LNCaP clone FGC (cell line): ENCODE results near the gene TFEB.

Experiments
- DNase-seq: peaks from one replicate; pipeline ENCODE4 v3.0.0-alpha.2; 2011; ENCODE audit warnings: low read depth
- H3K4me3 ChIP-seq: 2 replicates; pipeline ENCODE4 v1.5.1; 2011; ENCODE audit warnings: mild to moderate bottlenecking, low read depth, low read length, control low read depth
- TF ChIP-seq, protein P1 (sequence below): IDR thresholded peaks from 2 replicates; pipeline ENCODE4 v1.5.1; 2012; ENCODE audit warnings: mild to moderate bottlenecking; ENCODE audit not compliant: control insufficient read depth, insufficient read depth; ENCODE audit errors: extremely low read depth

TFEB gene

DNA sequence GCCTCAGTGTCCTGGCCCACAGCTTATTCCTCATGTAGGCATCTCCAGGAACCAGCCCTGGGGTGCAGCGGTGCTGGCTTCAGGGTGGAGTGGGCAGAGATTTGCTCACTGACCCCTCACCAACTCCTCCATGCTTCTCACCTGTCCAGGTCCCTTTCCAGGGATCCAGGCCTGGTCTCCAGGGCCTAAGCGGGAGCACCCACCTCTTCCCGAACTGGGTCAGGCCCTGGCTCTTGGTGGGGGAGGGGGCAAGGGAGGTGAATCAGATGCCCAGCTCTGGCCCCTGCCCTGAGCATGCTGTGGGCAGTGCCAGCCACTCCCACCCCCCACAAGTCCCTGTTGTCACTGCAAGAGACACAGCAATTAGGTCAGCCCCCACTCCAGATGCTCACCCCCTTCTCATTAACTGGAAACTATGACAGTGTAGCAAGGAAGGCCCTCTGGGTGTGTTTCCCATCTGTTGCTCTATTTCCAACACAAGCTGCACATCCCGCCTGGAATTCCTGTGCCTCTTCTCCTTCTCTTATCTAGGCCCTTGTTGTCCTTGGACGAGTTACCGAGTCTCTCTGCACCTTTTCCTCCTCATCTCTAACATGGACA lies 60.1 kb downstream of the TFEB start:
- TF ChIP-seq, protein P1, sequence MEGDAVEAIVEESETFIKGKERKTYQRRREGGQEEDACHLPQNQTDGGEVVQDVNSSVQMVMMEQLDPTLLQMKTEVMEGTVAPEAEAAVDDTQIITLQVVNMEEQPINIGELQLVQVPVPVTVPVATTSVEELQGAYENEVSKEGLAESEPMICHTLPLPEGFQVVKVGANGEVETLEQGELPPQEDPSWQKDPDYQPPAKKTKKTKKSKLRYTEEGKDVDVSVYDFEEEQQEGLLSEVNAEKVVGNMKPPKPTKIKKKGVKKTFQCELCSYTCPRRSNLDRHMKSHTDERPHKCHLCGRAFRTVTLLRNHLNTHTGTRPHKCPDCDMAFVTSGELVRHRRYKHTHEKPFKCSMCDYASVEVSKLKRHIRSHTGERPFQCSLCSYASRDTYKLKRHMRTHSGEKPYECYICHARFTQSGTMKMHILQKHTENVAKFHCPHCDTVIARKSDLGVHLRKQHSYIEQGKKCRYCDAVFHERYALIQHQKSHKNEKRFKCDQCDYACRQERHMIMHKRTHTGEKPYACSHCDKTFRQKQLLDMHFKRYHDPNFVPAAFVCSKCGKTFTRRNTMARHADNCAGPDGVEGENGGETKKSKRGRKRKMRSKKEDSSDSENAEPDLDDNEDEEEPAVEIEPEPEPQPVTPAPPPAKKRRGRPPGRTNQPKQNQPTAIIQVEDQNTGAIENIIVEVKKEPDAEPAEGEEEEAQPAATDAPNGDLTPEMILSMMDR = no peak
- DNase-seq = no peak
- H3K4me3 ChIP-seq = no peak overlapping the region

DNA sequence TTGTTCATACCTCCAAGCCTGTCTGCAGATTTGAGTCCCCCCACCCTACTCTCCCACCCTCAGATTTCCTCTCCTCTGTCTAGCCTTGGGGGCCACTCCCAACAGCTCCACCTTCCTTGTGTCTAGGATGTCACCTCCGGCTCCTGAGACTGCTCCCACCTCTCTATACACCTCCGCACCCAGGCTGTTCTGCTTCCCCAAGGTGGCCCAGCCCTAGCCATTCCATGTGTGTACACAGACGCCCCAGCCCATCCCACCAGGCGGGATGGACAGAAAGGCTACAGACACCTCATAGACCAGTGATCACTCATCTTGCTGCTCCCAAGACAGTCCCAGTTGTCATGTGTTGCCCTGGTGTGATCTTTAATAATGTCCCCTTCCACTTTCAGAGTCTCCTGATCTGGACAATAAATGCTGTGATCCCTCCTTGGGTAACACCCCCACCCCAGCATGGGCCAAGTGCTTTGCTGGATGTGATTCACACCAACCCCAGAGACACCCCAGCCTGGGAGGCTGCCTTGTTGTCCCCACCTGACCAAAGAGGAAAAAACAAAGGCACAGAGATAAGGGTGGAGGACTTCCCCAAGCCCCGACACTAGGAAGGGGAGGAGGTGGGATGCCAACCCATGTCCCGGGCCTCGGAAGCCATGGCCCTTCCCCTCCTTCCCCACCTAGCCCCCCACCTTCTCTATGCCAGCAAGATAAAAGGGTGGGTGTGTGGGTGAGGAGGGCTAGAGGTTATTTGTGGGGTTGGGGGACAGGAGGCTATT lies 61.0 kb downstream of the TFEB start:
- H3K4me3 ChIP-seq = no peak overlapping the region

DNA sequence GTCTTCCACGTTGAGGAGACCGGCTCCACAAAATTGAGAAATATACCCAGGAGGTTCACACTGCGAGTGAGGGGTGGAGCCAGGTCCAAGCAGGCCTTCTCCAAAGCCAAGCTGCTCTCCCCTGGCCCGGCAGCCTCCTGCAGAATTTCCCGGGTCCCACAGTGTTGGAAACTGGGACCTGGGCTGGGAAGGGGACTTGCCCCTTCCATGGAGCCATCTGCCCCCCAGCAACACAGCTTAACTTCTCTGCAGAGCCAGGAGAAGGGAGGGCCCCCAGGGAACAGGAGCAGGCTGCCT lies 61.8 kb downstream of the TFEB start:
- no peak for DNase-seq
- H3K4me3 ChIP-seq = no peak overlapping the region
- TF ChIP-seq, protein P1 = no peak

More for the DNA sequence above, 61.0 kb downstream of the TFEB start:
- TF ChIP-seq, protein P1 = no peak
- no peak for DNase-seq

DNA sequence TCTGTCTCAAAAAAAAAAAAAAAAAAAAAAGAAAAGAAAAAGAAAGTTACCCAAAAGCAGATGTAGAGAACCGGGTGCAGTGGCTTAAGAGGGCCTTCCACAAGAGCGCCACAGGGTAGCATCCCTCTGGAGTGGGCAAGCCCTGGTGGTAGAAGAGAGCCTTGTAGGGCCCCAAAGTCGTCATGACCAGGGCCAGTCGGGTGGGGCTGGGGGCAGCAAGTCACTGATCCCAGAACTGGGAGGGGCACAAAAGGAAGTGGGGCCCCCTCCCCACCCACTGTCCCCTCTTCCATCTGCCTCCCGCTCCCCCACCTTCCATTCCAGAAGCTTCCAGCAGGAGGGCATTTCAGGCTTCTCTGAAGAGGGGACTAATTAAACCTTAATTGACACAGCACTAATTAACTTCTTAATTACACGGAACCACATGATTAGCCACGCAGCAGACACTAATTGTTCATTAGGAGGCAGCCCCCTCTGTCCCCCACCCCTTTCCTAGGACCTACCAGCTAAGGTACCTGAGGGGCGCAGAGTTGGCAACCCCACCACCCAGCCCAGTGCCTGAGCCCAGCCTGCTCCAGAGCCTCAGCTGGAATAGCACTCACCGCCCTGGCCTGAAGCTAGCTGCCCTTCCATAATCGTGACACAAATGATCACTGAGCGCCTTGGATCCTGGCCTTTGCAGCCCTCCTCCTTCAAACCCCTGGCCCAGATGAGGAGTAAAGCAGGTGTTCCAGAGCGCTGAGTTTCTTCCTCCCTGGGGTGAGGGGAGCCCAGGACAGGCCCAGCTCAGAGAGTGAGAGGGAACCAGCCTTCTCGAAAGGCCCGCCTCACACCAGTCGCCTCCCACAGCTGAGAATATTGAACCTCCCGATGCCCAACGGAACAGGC lies 62.3 kb downstream of the TFEB start:
- DNase-seq = no peak
- TF ChIP-seq, protein P1 = no peak
- H3K4me3 ChIP-seq = no peak overlapping the region

DNA sequence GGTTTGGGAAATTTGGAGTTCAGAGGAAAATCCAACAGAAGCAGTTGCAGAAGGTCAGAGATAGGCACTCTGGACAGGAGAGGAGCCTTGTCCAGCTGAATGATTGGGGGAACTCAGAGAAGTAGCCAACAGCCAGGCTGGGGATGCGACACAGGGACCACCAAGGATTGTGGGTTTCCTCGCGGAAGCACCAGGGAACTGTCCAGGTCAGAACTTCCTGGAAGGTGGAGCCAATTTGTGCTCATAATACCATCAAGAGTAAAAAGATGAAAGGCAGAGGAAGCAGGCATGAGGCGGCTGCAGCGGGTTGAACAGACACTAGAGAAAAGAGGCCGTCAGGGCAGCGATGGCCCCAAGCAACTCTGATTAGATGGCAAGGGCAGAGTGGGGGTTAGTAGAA lies 63.4 kb downstream of the TFEB start:
- TF ChIP-seq, protein P1 = no peak
- no peak for DNase-seq
- no peak overlapping the region for H3K4me3 ChIP-seq

DNA sequence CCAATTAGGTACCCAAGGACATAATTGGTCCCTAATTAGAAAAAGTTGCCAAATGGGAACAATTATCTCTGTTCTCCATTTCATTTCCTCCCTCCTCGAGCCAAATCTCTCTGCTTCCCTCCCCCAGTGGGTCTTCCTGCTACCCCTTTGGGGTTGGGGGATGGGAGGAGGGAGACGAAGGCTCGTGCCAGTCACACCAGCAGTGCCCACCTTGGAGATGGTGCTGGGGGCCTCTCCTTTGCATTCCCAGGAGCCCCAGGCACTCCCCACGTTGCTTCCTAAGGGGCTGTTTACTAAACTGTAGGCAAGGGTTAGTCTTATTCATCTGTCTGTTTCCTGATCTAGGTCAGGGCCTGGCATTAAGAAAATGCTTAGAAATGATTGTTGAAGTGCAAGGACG lies 64.0 kb downstream of the TFEB start:
- TF ChIP-seq, protein P1 = no peak
- no peak overlapping the region for H3K4me3 ChIP-seq
- DNase-seq = no peak
